Esophagus muscularis mucosa (tissue), 4 donors: ENCODE results near the gene TTLL5.

Source experiments
- CTCF ChIP-seq, 3 experiments: fragments of 200-600 bp in 2 of 3; fragments of 450-650 bp in 1 of 3; sonication (generic) in 2 of 3; IDR thresholded peaks; one replicate each; pipeline ENCODE4 v1.5.1; 2017 to 2019; ENCODE audit warnings: antibody characterized with exemption in 3 of 3, mild to moderate bottlenecking in 2 of 3, moderate library complexity in 1 of 3
- EP300 ChIP-seq: sonication (generic); formaldehyde crosslinking; IDR thresholded peaks from one replicate; pipeline ENCODE4 v1.6.1; 2017; ENCODE audit warnings: antibody characterized with exemption
- POLR2A ChIP-seq: fragments of 450-650 bp; IDR thresholded peaks from one replicate; pipeline ENCODE4 v1.6.1; 2017; ENCODE audit warnings: antibody characterized with exemption, moderate library complexity, mild to moderate bottlenecking, low read depth

- TF ChIP-seq POLR2A: no peak
- TF ChIP-seq CTCF (IDR thresholded peaks at IDR 0.05): no peak
- no peak for TF ChIP-seq EP300
These were observed 245.2 kb downstream of the TTLL5 start for GRCh38 chr14:75906228-75906627.
